Endothelial cell of umbilical vein (primary cell): ENCODE measurements around the gene CLGN. TPM values are rescaled to one million over a fixed set of nuclear protein-coding genes. Genes with fewer than 3 reads are reported as not detected.

ENCODE experiments used
- BruUV-seq: library from RNA; stranded (reverse); fragments of 400-500 nt; replicated peaks from 2 replicates; lab custom pipeline; 2021; lab: Mats Ljungman, UMichigan
- CTCF ChIA-PET: fragments of 300-600, 350-600 bp; sonication (Branson Sonifier 250); formaldehyde crosslinking; loops from one replicate; lab custom pipeline; 2021; ENCODE audit warnings: antibody characterized with exemption, inconsistent platforms; lab: Charles Lee
- POLR2A ChIA-PET: fragments of 300-600, 350-600 bp; sonication (Branson Sonifier 250); formaldehyde crosslinking; loops from one replicate; lab custom pipeline; 2021; ENCODE audit warnings: antibody characterized with exemption, inconsistent platforms; lab: Charles Lee
- DNase-seq: peaks from one replicate; pipeline ENCODE4 v3.0.0-alpha.2; 2011; ENCODE audit warnings: low read depth, low spot score
- FAIRE-seq: peaks from 2 replicates; lab custom pipeline; 2011; peaks lifted over from hg19 to GRCh38; lab: Jason Lieb, UNC
- H2AFZ ChIP-seq: 2 replicates; pipeline ENCODE4 v1.6.0; 2012; ENCODE audit warnings: low read depth, low read length, control low read depth, inconsistent platforms
- H3K27ac ChIP-seq: 2 replicates; pipeline ENCODE4 v1.5.1; 2011; ENCODE audit warnings: low read depth, mild to moderate bottlenecking, control low read depth, low read length, moderate library complexity; ENCODE audit not compliant: insufficient read depth
- H3K27me3 ChIP-seq, 2 experiments: 2 replicates each; pipeline versions ENCODE4 v1.6.0 to v1.6.1; 2011; ENCODE audit warnings: low read length in 2 of 2, mixed read lengths in 1 of 2; ENCODE audit not compliant: control insufficient read depth in 2 of 2, insufficient read depth in 2 of 2
- H3K36me3 ChIP-seq, 2 experiments: 2 replicates in 1 of 2; 3 replicates in 1 of 2; pipeline ENCODE4 v1.5.1; 2011; ENCODE audit warnings: low read length in 2 of 2, mild to moderate bottlenecking in 1 of 2, moderate library complexity in 1 of 2; ENCODE audit not compliant: control insufficient read depth in 2 of 2, insufficient read depth in 2 of 2; ENCODE audit errors: extremely low read depth in 1 of 2
- H3K4me1 ChIP-seq: 3 replicates; pipeline ENCODE4 v1.5.1; 2011; ENCODE audit warnings: mild to moderate bottlenecking, low read length; ENCODE audit not compliant: control insufficient read depth, insufficient read depth; ENCODE audit errors: extremely low read depth
- H3K4me2 ChIP-seq: 2 replicates; pipeline ENCODE4 v1.6.1; 2011; ENCODE audit warnings: low read length, control low read depth, mixed read lengths; ENCODE audit not compliant: insufficient read depth
- H3K4me3 ChIP-seq, 3 experiments: fragments of 200-600 bp in 1 of 3; sonication (generic), shearing (Covaris generic) in 1 of 3; replicated peaks in 1 of 3; 2 replicates each; pipeline ENCODE4 v1.5.1; 2011 to 2016; ENCODE audit warnings: control low read depth in 3 of 3, low read length in 3 of 3, mild to moderate bottlenecking in 2 of 3, inconsistent platforms in 1 of 3, low read depth in 1 of 3, moderate library complexity in 1 of 3; ENCODE audit not compliant: insufficient read depth in 1 of 3
- H3K79me2 ChIP-seq: 2 replicates; pipeline ENCODE4 v1.6.0; 2012; ENCODE audit warnings: low read length, inconsistent platforms; ENCODE audit not compliant: control insufficient read depth, insufficient read depth
- H3K9ac ChIP-seq: replicated peaks from 2 replicates; pipeline ENCODE3; 2011; ENCODE audit warnings: low read length, control low read depth; ENCODE audit not compliant: insufficient read depth; ENCODE audit errors: extremely low read depth
- H3K9me1 ChIP-seq: replicated peaks from 3 replicates; pipeline ENCODE4 v1.6.0; 2011; ENCODE audit warnings: mild to moderate bottlenecking, low read length; ENCODE audit not compliant: control insufficient read depth, insufficient read depth; ENCODE audit errors: extremely low read depth
- H3K9me3 ChIP-seq: replicated peaks from 2 replicates; pipeline ENCODE4 v1.5.1; 2012; ENCODE audit warnings: low read length, inconsistent platforms; ENCODE audit not compliant: control insufficient read depth, insufficient read depth
- H4K20me1 ChIP-seq: replicated peaks from 2 replicates; pipeline ENCODE3; 2011; ENCODE audit warnings: mild to moderate bottlenecking, low read length; ENCODE audit not compliant: control insufficient read depth, insufficient read depth; ENCODE audit errors: extremely low read depth
- EZH2 ChIP-seq: IDR thresholded peaks from 2 replicates; pipeline ENCODE4 v1.6.1; 2012; ENCODE audit warnings: borderline replicate concordance, low read depth, mild to moderate bottlenecking, moderate library complexity, low read length, inconsistent platforms; ENCODE audit not compliant: severe bottlenecking
- FOS ChIP-seq: IDR thresholded peaks from 2 replicates; pipeline ENCODE4 v1.6.1; 2011; ENCODE audit warnings: mild to moderate bottlenecking, low read length, moderate library complexity, borderline replicate concordance; ENCODE audit not compliant: insufficient read depth
- GATA2 ChIP-seq: IDR thresholded peaks from 2 replicates; pipeline ENCODE4 v1.7.0; 2011; ENCODE audit warnings: low read depth, mild to moderate bottlenecking, moderate library complexity, mixed read lengths, low read length; ENCODE audit not compliant: insufficient read length, insufficient read depth
- JUN ChIP-seq: IDR thresholded peaks from 2 replicates; pipeline ENCODE4 v1.6.1; 2011; ENCODE audit warnings: borderline replicate concordance, low read depth; ENCODE audit not compliant: insufficient read length, insufficient read depth
- MYC ChIP-seq: IDR thresholded peaks from one replicate; pipeline ENCODE4 v1.6.1; 2011; ENCODE audit warnings: mild to moderate bottlenecking, low read depth, low read length
- POLR2A ChIP-seq: IDR thresholded peaks from 2 replicates; pipeline ENCODE4 v1.6.1; 2012; ENCODE audit warnings: low read depth, mild to moderate bottlenecking, control low read depth, low read length
- POLR2AphosphoS5 ChIP-seq: IDR thresholded peaks from 2 replicates; pipeline ENCODE4 v1.6.1; 2012; ENCODE audit warnings: low read depth, mild to moderate bottlenecking, control low read depth, low read length, moderate library complexity; ENCODE audit not compliant: insufficient read depth
- dilution Hi-C: fragments of 300-500 bp; cut with MboI; formaldehyde crosslinking; loops from one replicate; pipeline ENCODE4 v1.15.0; 2019; ENCODE audit warnings: low sequenced_read_pairs; ENCODE audit not compliant: extremely low pct_ligation_motif_present
- intact Hi-C: fragments of 100-400 bp; cut with micrococcal nuclease; formaldehyde crosslinking; loops from one replicate; pipeline ENCODE4 v1.10.0; 2022
- polyA plus RNA-seq, 4 experiments: library from polyadenylated mRNA; depleted of rRNA in 3 of 4; stranded (reverse) in 3 of 4; unstranded in 1 of 4; fragments of >200 nt; gene quantifications; 2 replicates each; pipeline versions ENCODE4 v1.2.1 to v1.2.3, GENCODE V29; 2011 to 2012; ENCODE audit warnings: missing spikeins in 1 of 4
- total RNA-seq: library from RNA; stranded (reverse); gene quantifications from 2 replicates; pipeline ENCODE4 v1.2.3, GENCODE V29; 2021
- TF ChIP-seq, protein P1 (sequence below): IDR thresholded peaks from 2 replicates; pipeline ENCODE4 v1.6.1; 2011; ENCODE audit not compliant: insufficient read depth, insufficient read length
- TF ChIP-seq, protein P2 (sequence below), 2 donors: IDR thresholded peaks; 1 replicate in 1 of 2; 2 replicates in 1 of 2; pipeline ENCODE4 v1.5.1; 2011; ENCODE audit warnings: low read length in 2 of 2, mild to moderate bottlenecking in 2 of 2, moderate library complexity in 2 of 2, control low read depth in 1 of 2, inconsistent platforms in 1 of 2, low read depth in 1 of 2; ENCODE audit not compliant: insufficient read depth in 1 of 2; ENCODE audit errors: extremely low read depth in 1 of 2

The CLGN gene
- total and polyA plus RNA-seq, 2 donors (not counting 3 experiments of a cell fraction or from before 2014, with no cell fraction given), result 0.12 to 1.00 TPM

DNA sequence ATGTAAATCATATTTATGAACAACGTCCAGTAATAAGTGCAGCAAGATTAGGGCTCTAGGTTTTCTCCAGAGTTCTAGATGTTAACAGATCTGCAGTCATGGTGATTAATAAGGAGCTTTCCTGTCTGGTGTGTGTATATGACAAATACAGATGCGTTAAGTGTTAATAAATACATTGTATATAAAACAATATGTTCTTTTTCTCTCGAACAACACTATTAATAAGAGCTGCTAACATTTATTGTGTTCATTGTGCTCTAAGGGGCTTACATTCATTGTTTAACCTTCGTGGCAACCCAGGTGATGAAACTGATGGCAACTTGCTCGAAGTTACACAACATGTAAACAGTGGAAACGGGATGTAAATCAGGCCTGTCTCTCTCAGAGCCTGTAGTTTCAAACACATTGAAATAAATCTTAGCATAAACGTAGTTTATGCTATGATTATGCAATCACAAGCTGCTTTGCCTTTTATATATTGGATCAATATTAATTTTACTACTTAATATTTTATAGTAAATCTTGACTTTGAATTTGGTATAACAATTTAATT, 547 bp upstream of the CLGN start:
- no peak for FAIRE-seq
- peak overlapping the region; percentile 54 for H3K4me2 ChIP-seq
- dilution Hi-C loops, result no loop called here
- H3K4me3 ChIP-seq, result peak overlapping the region; percentile 30 to 64 (median 48)
- POLR2A ChIA-PET, result no interaction called here
- intact Hi-C loops, result loop anchor here (1.0 to 2.0 kb wide), 5 partner anchors 55 to 423 kb away; partner anchors contain the start of genes ELMOD2 and SCOC
- H3K9me3 ChIP-seq, result no peaks in the 10 kb centered on the region
- H3K27me3 ChIP-seq, result peaks cover 12 to 30% of the 10 kb centered on the region in 2 experiments
- H3K4me1 ChIP-seq, result peaks cover 9% of the 10 kb centered on the region
- no peaks in the 10 kb centered on the region for H3K36me3 ChIP-seq
- no peak overlapping the region for H3K9ac ChIP-seq
- no peak overlapping the region for H3K27ac ChIP-seq
- H2AFZ ChIP-seq, result peak overlapping the region; percentile 94
- no peak for TF ChIP-seq POLR2AphosphoS5
- TF ChIP-seq GATA2, result no peak
- TF ChIP-seq, protein P1, sequence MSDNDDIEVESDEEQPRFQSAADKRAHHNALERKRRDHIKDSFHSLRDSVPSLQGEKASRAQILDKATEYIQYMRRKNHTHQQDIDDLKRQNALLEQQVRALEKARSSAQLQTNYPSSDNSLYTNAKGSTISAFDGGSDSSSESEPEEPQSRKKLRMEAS, result no peak
- TF ChIP-seq JUN, result no peak
- no peak for TF ChIP-seq FOS
- no peak for TF ChIP-seq EZH2
- TF ChIP-seq POLR2A, result no peak
- TF ChIP-seq MYC, result no peak
- TF ChIP-seq, protein P2, sequence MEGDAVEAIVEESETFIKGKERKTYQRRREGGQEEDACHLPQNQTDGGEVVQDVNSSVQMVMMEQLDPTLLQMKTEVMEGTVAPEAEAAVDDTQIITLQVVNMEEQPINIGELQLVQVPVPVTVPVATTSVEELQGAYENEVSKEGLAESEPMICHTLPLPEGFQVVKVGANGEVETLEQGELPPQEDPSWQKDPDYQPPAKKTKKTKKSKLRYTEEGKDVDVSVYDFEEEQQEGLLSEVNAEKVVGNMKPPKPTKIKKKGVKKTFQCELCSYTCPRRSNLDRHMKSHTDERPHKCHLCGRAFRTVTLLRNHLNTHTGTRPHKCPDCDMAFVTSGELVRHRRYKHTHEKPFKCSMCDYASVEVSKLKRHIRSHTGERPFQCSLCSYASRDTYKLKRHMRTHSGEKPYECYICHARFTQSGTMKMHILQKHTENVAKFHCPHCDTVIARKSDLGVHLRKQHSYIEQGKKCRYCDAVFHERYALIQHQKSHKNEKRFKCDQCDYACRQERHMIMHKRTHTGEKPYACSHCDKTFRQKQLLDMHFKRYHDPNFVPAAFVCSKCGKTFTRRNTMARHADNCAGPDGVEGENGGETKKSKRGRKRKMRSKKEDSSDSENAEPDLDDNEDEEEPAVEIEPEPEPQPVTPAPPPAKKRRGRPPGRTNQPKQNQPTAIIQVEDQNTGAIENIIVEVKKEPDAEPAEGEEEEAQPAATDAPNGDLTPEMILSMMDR (IDR thresholded peaks at IDR 0.05; ENCODE audit: extremely low read depth in 1 of 2, insufficient read depth in 1 of 2, low read depth in 1 of 2, low read length in 2 of 2), result no peak
- no peaks in the 10 kb centered on the region for H4K20me1 ChIP-seq
- no peak for DNase-seq
- H3K79me2 ChIP-seq, result no peaks in the 10 kb centered on the region
- BruUV-seq, result no TSS peak
- H3K9me1 ChIP-seq, result no peaks in the 10 kb centered on the region
- CTCF ChIA-PET, result interaction anchor here (0.6 to 5.7 kb wide), 14 partner anchors 9 to 423 kb away, joined by 3 to 30 read pairs (median 4); partner anchors contain the start of genes ELMOD2 and SCOC
